ENCODE data around the gene PSD4. TPM values are rescaled to one million over a fixed set of nuclear protein-coding genes. Genes with fewer than 3 reads are reported as not detected.

The PSD4 gene
- total and polyA plus RNA-seq, 2 donors from 2014 or later, result 16.2 to 42.0 TPM

GRCh38 chr2:113240150-113240914 lies 66.6 kb downstream of the PSD4 start:
- TF ChIP-seq, protein P1, sequence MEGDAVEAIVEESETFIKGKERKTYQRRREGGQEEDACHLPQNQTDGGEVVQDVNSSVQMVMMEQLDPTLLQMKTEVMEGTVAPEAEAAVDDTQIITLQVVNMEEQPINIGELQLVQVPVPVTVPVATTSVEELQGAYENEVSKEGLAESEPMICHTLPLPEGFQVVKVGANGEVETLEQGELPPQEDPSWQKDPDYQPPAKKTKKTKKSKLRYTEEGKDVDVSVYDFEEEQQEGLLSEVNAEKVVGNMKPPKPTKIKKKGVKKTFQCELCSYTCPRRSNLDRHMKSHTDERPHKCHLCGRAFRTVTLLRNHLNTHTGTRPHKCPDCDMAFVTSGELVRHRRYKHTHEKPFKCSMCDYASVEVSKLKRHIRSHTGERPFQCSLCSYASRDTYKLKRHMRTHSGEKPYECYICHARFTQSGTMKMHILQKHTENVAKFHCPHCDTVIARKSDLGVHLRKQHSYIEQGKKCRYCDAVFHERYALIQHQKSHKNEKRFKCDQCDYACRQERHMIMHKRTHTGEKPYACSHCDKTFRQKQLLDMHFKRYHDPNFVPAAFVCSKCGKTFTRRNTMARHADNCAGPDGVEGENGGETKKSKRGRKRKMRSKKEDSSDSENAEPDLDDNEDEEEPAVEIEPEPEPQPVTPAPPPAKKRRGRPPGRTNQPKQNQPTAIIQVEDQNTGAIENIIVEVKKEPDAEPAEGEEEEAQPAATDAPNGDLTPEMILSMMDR (IDR thresholded peaks at IDR 0.05; ENCODE audit: borderline replicate concordance, extremely low read depth, insufficient read depth), result no peak
- Histone ChIP-seq H3K4me1 (ENCODE audit: control insufficient read depth in 2 of 3, insufficient read depth in 2 of 3, low read depth in 1 of 3, low read length in 3 of 3) (peaks cover 0 to 45% (median 36%) of the 10 kb centered on the region in 3 donors), H3K36me3 (ENCODE audit: control insufficient read depth in 2 of 3, insufficient read depth in 3 of 3, low read length in 3 of 3) (peaks cover 20 to 83% (median 30%) of the 10 kb centered on the region in 3 donors), H3K27ac (ENCODE audit: low read depth in 2 of 2, low read length in 2 of 2) (peak overlapping the region; percentile 81 to 82), H3K9ac (ENCODE audit: low read length in 3 of 3) (peak overlapping the region in 1 of 3 donors; percentile 30), H3K27me3 (ENCODE audit: control insufficient read depth, insufficient read depth, low read length) (no peaks in the 10 kb centered on the region), H3K4me3 (ENCODE audit: low read length in 3 of 3) (no peak overlapping the region), H3K9me3 (ENCODE audit: control insufficient read depth in 2 of 3, insufficient read depth in 1 of 3, low read length in 3 of 3) (no peaks in the 10 kb centered on the region)
- DNase-seq (peak in 3 of 5 donors; percentile 60 to 93 (median 72)), FAIRE-seq (no peak)
- intact Hi-C loops (cut with DNase I), result no loop called here

- Histone ChIP-seq H3K9ac (ENCODE audit: low read length in 3 of 3) (peak overlapping the region in 1 of 3 donors; percentile 31), H3K36me3 (ENCODE audit: control insufficient read depth in 2 of 3, insufficient read depth in 3 of 3, low read length in 3 of 3) (peaks cover 20 to 91% (median 30%) of the 10 kb centered on the region in 3 donors), H3K9me3 (ENCODE audit: control insufficient read depth in 2 of 3, insufficient read depth in 1 of 3, low read length in 3 of 3) (no peaks in the 10 kb centered on the region), H3K27ac (ENCODE audit: low read depth in 2 of 2, low read length in 2 of 2) (peak overlapping the region; percentile 81 to 82), H3K4me3 (ENCODE audit: low read length in 3 of 3) (no peak overlapping the region), H3K27me3 (ENCODE audit: control insufficient read depth, insufficient read depth, low read length) (no peaks in the 10 kb centered on the region), H3K4me1 (ENCODE audit: control insufficient read depth in 2 of 3, insufficient read depth in 2 of 3, low read depth in 1 of 3, low read length in 3 of 3) (peaks cover 0 to 53% (median 43%) of the 10 kb centered on the region in 3 donors)
- intact Hi-C loops (cut with DNase I), result no loop called here
- FAIRE-seq (peak; percentile 6), DNase-seq (peak in 1 of 5 donors; percentile 95)
- TF ChIP-seq, protein P1 (IDR thresholded peaks at IDR 0.05; ENCODE audit: borderline replicate concordance, extremely low read depth, insufficient read depth), result no peak
These were observed 67.4 kb downstream of the PSD4 start for GRCh38 chr2:113240915-113241911.

DNA sequence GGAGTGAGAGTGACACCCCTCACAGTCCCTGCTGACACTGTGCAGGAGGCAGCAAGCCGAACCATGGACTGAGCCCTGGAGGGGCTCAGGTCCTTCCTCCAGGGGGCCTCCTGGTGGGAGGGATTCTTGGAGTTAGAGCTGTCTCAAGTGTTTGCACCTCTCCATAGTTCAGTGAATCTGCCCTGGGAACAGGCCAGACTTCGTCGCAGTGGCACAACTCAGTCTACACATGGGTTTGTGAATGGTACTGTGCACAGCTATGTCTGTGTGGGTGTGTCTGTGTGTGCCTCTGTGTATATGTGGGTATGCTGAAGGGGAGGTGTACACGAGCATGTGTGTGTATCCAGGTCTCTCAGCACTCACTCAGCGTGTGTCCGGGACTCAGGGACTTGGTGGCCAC lies 68.6 kb downstream of the PSD4 start:
- TF ChIP-seq, protein P1 (IDR thresholded peaks at IDR 0.05; ENCODE audit: borderline replicate concordance, extremely low read depth, insufficient read depth), result no peak
- Histone ChIP-seq H3K9ac (ENCODE audit: low read length in 3 of 3) (no peak overlapping the region), H3K36me3 (ENCODE audit: control insufficient read depth in 2 of 3, insufficient read depth in 3 of 3, low read length in 3 of 3) (peaks cover 20 to 81% (median 29%) of the 10 kb centered on the region in 3 donors), H3K27ac (ENCODE audit: low read depth in 2 of 2, low read length in 2 of 2) (peak overlapping the region; percentile 81 to 82), H3K9me3 (ENCODE audit: control insufficient read depth in 2 of 3, insufficient read depth in 1 of 3, low read length in 3 of 3) (no peaks in the 10 kb centered on the region), H3K4me1 (ENCODE audit: control insufficient read depth in 2 of 3, insufficient read depth in 2 of 3, low read depth in 1 of 3, low read length in 3 of 3) (peaks cover 0 to 63% (median 48%) of the 10 kb centered on the region in 3 donors), H3K4me3 (ENCODE audit: low read length in 3 of 3) (no peak overlapping the region), H3K27me3 (ENCODE audit: control insufficient read depth, insufficient read depth, low read length) (no peaks in the 10 kb centered on the region)
- FAIRE-seq (no peak), DNase-seq (no peak)
- intact Hi-C loops (cut with DNase I), result no loop called here

All from kidney (tissue), 14 donors.